Mesothelial cell of epicardium (in vitro differentiated cells): Measurements from ENCODE around the gene COL13A1. TPM values are rescaled to one million over a fixed set of nuclear protein-coding genes. Genes with fewer than 3 reads are reported as not detected.

Experiments
- DNase-seq, 2 experiments: peaks; one replicate each; pipeline ENCODE4 v3.0.0; 2021; ENCODE audit warnings: low spot score in 2 of 2; ENCODE audit not compliant: unreplicated experiment in 2 of 2
- H3K27ac Mint-ChIP-seq: 2 replicates; pipeline ENCODE4 v1.8.0; 2021; ENCODE audit warnings: mixed read lengths
- H3K27me3 Mint-ChIP-seq: 2 replicates; pipeline ENCODE4 v1.8.0; 2021; ENCODE audit warnings: low read depth, mixed read lengths
- H3K36me3 Mint-ChIP-seq: 2 replicates; pipeline ENCODE4 v1.8.0; 2021; ENCODE audit warnings: mixed read lengths
- H3K4me1 Mint-ChIP-seq: 2 replicates; pipeline ENCODE4 v1.8.0; 2021; ENCODE audit warnings: mixed read lengths
- H3K4me3 Mint-ChIP-seq: 2 replicates; pipeline ENCODE4 v1.8.0; 2021; ENCODE audit warnings: mild to moderate bottlenecking, moderate library complexity, mixed read lengths
- H3K9me3 Mint-ChIP-seq: 2 replicates; pipeline ENCODE4 v1.8.0; 2021; ENCODE audit warnings: mixed read lengths
- total RNA-seq: library from RNA; stranded (reverse); gene quantifications from 3 replicates; pipeline ENCODE4 v1.2.1, GENCODE V29; 2021
- TF ChIP-seq, protein P1 (sequence below): fragments of 200-600 bp; sonication (generic); IDR thresholded peaks from one replicate; pipeline ENCODE4 v1.5.0; 2021; ENCODE audit warnings: antibody characterized with exemption; ENCODE audit not compliant: unreplicated experiment

COL13A1 gene
- total RNA-seq, 1 donor from 2014 or later, result 14.4 TPM

DNA sequence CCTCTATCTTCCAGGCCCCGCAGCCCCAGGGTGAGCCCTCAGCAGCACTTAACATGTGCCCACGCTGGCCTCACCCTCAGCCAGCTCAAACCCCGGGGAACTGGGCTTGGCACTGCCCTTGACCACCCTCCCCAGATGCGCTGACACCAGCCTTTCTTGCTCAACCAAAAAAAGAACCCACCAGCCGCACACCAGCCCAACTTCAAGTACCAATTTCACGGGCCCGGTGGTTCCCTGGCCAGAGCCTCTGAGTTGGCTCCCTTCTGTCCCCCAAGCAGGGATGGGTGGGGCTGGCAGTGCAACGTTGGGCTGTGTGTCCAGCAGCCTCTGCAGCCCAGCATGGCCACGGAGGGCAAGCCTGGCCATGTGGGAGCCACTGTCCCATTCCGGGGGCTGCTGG, 96.3 kb downstream of the COL13A1 start:
- no peak overlapping the region for H3K4me3 Mint-ChIP-seq

DNA sequence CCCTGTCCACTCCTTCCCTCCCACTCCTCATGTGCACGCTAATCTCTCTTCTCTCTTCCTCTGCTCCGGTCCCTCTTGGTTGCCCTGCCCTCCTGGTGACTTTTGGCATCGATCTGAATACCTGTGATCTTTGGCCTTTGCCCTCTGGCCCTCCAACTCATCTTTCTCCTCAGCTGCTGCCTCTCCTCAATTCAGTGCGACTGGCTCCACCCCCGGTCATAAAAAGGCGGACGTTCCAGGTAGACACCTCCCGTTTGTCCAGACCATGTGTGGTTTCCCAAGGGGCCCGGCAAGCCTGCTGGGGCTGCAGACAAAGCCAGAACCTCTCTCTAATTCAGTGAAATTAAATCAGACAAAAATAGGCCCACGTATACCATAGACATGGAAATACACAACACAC, 96.8 kb downstream of the COL13A1 start:
- Mint-ChIP-seq H3K4me3 (no peak overlapping the region), H3K27me3 (no peaks in the 10 kb centered on the region), H3K9me3 (no peaks in the 10 kb centered on the region), H3K4me1 (peaks cover 14% of the 10 kb centered on the region), H3K27ac (no peak overlapping the region), H3K36me3 (no peaks in the 10 kb centered on the region)
- DNase-seq, result no peak
- TF ChIP-seq, protein P1, sequence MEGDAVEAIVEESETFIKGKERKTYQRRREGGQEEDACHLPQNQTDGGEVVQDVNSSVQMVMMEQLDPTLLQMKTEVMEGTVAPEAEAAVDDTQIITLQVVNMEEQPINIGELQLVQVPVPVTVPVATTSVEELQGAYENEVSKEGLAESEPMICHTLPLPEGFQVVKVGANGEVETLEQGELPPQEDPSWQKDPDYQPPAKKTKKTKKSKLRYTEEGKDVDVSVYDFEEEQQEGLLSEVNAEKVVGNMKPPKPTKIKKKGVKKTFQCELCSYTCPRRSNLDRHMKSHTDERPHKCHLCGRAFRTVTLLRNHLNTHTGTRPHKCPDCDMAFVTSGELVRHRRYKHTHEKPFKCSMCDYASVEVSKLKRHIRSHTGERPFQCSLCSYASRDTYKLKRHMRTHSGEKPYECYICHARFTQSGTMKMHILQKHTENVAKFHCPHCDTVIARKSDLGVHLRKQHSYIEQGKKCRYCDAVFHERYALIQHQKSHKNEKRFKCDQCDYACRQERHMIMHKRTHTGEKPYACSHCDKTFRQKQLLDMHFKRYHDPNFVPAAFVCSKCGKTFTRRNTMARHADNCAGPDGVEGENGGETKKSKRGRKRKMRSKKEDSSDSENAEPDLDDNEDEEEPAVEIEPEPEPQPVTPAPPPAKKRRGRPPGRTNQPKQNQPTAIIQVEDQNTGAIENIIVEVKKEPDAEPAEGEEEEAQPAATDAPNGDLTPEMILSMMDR, result no peak

More for the DNA sequence above, 96.3 kb downstream of the COL13A1 start:
- Mint-ChIP-seq H3K9me3 (no peaks in the 10 kb centered on the region), H3K4me1 (peaks cover 14% of the 10 kb centered on the region), H3K36me3 (no peaks in the 10 kb centered on the region), H3K27ac (no peak overlapping the region), H3K27me3 (no peaks in the 10 kb centered on the region)
- DNase-seq, result no peak
- TF ChIP-seq, protein P1, result no peak

DNA sequence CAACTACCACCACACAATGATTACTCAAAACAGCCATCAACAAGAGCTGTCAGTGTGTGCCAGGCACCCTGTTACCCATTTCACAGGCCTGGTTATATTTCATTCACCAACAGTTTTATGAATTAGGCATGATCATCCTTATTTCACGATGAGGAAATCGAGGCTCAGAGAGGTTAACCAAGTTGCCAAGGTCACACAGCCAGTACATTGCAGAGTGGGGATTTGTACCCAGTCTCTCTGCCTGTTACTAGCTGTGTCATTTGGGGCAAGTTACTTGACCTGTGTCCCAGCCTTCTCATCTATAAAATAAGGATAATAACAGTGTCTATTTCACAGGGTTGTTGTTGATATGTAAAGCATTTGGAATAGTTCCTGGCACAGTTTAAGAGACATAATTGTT, 97.2 kb downstream of the COL13A1 start:
- Mint-ChIP-seq H3K27ac (no peak overlapping the region), H3K9me3 (no peaks in the 10 kb centered on the region), H3K36me3 (no peaks in the 10 kb centered on the region), H3K4me1 (peaks cover 14% of the 10 kb centered on the region), H3K4me3 (no peak overlapping the region), H3K27me3 (no peaks in the 10 kb centered on the region)
- DNase-seq, result no peak
- TF ChIP-seq, protein P1, result no peak

DNA sequence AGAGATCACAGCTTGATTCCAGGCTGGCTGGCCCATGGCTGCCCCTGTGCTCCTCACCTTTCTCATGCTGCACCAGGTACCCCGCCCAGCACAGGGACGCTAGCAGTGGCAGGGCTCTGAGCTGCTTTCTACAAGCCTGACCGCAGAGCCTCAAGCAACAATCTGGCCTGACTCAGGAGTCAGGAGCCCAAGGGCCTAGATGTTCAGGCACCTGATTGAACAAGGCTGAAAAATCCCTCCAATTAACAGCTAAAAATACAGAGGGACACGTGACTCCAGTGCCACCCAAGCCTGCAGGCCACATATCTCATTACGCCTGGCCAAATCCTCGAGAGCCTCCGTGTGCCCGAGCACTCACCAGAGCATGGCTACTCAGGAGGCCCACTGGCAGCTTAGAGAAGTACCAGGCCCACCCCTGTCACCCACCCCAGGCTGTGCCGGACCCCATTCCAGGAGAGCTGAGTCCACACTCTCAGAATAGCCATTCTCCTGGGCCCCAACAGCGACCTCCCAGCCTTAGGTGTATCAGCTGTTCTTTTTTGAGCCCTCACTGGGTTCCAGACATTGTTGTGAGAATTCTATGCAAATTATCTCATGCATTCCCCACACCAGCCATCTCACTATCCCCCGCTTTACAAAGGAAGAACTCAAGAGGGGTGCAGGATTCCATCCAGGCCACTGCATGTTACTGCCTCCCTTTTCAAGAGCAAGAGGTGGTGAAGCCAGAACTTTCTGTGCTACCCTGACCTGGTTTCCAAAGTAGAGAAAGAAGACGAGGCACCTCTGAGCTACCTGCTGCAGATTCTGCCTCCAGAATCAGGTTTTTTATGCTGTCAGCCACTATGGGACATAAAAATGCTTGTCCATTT, 98.3 kb downstream of the COL13A1 start:
- peak overlapping the region; percentile 53 for H3K27ac Mint-ChIP-seq
- no peak for DNase-seq
- no peak overlapping the region for H3K4me3 Mint-ChIP-seq
- peaks cover 14% of the 10 kb centered on the region for H3K4me1 Mint-ChIP-seq
- TF ChIP-seq, protein P1, result no peak
- no peaks in the 10 kb centered on the region for H3K27me3 Mint-ChIP-seq
- no peaks in the 10 kb centered on the region for H3K36me3 Mint-ChIP-seq
- no peaks in the 10 kb centered on the region for H3K9me3 Mint-ChIP-seq

DNA sequence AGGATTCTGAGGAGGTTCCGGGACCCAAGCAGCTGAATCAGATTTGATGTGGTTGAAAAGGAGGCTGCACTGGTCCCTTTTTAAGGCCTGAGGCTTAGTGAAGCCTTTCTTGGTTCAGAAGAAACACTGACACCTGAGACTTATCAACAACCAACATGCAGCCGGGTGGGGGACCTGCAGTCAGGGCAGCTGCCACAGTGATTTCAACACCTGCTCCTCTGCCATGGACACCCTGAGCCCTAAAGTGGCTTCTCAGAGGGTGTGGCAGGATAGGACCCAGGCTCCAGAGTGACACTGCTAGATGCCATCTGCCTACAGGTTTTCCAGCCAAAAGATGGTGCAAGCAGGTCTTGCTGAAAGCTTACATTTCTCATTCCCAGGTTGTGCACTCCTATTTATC, 99.3 kb downstream of the COL13A1 start:
- no peak overlapping the region for H3K27ac Mint-ChIP-seq
- H3K4me1 Mint-ChIP-seq, result peaks cover 14% of the 10 kb centered on the region
- H3K36me3 Mint-ChIP-seq, result no peaks in the 10 kb centered on the region
- H3K9me3 Mint-ChIP-seq, result no peaks in the 10 kb centered on the region
- H3K4me3 Mint-ChIP-seq, result no peak overlapping the region
- H3K27me3 Mint-ChIP-seq, result no peaks in the 10 kb centered on the region
- TF ChIP-seq, protein P1, result no peak
- DNase-seq, result no peak
